Right forelimb (tissue), 1 donor: Measurements from ENCODE around the gene ELFN1.

Source experiments
- DNase-seq: peaks from one replicate; pipeline ENCODE4 v3.0.0-alpha.2; 2018

Gene ELFN1

DNA sequence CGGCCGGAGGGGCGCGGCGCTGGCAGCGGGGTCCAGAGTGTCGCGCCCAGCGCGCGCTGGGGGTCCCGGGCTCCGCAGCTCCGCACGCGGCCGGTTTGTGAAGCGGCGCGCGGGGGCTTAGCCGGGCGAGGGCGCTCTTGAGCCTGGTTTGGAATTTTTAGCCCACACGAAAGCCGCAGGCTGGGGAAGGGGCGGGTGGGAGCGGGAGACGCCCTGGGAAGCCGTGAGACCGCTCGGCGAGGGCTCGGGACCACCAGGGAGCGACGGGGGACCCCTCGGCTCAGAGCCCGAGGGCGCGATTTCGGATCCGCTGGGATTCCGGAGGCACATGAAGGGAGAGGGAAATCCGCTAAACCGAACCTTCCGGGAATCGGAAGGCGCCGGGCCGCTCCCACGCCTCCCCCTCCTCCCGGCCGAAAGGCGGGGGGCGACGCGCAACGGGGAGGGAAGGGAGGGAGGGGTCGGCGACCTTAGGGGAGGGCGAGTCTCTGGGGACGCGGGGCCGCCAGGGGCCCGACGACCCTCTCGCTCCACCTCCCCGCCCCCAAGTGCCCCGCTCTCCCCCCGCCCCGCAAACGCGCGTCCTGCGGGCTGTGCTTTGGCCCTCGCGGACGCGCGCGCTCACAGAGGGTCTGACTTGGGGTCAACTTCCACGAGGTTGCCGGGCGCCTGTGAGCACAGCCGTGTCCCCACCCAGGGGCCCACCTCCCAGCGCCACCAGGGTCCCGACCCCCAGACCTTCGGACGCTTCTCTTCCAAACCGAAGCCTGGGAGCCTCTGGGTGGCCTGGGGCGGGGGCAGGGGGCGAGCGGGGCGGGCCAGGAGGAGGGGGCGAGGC is 5.1 kb upstream of the ELFN1 start:
- peak; percentile 94 for DNase-seq

GRCh38 chr7:1665549-1666316 is 4.3 kb upstream of the ELFN1 start:
- peak; percentile 58 for DNase-seq

- no peak for DNase-seq
Observed at GRCh38 chr7:1666317-1666822, 3.7 kb upstream of the ELFN1 start.

DNA sequence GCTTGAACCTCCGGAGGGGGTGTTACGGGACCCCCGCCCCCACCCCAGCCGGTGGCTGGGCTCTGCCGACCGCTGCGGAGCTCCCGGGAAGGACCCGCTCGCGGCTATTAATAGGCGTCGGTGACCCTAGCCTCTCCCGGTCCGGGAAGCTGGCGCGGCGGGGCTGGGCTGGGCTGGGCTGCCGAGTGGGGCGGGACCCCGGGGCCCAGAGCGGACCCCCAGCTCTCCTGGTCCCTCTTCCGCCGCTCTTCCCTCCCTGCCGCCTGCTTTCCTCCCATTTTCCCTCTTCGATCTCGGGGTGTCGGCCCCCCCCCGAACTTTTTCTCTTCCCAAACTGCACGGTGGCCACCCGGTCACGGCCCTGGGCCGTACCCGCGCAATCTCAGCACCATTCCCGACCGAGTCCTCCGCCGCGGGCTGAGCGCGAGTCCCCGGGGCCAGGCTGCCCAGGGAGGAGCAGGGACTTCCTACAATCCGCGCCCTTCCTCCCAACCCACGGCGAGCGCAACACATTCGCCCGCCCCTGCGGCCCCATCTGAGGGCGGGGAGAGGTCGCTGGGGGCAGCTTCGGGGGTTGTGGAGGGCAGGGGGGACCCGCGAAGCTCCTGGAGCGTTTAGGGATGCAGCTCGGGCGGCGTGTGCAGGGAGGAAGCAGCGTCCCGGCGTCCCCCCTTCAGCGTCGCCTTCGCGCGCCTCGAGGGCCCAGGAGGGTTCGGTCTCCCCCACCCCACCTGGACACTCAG is 3.1 kb upstream of the ELFN1 start:
- peak; percentile 56 for DNase-seq

GRCh38 chr7:1667566-1668395 is 2.3 kb upstream of the ELFN1 start:
- peak; percentile 58 for DNase-seq

DNA sequence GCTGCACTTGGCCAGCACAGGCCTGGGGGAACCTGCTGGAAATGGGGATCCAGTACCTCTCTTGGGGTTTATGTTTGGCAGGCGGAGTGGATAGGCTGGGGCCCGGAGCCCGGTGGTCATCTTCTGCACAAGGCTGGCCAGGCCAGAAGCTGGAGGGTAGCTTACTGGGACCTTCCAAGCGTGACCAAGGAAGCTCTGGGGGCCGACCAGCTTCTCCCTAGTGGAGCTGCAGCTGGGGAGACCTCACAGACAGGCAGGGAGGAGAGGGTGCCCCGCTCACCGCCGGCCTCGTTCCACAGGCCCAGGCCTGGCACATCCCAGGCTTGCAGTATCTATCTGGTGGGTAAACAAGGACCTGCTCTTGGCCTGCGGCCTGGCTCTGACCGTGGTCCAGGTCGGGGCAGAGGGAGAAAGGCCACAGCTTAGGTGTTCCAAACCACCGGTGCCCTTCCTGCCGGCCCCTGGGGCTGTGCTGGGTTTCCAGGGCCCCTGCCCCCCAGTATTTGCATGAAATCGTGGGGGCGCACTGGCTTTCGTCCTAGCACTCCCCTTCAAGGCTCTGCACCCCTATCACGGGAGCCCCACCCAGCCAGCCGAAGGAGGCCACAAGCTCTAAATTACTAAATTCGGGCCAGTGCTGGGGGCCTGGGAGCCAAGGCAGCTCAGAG is 1.5 kb upstream of the ELFN1 start:
- DNase-seq = peak; percentile 52

GRCh38 chr7:1669064-1669951 is 769 bp upstream of the ELFN1 start:
- peak; percentile 57 for DNase-seq

GRCh38 chr7:1670894-1671593 is 967 bp downstream of the ELFN1 start:
- DNase-seq = peak; percentile 44

DNA sequence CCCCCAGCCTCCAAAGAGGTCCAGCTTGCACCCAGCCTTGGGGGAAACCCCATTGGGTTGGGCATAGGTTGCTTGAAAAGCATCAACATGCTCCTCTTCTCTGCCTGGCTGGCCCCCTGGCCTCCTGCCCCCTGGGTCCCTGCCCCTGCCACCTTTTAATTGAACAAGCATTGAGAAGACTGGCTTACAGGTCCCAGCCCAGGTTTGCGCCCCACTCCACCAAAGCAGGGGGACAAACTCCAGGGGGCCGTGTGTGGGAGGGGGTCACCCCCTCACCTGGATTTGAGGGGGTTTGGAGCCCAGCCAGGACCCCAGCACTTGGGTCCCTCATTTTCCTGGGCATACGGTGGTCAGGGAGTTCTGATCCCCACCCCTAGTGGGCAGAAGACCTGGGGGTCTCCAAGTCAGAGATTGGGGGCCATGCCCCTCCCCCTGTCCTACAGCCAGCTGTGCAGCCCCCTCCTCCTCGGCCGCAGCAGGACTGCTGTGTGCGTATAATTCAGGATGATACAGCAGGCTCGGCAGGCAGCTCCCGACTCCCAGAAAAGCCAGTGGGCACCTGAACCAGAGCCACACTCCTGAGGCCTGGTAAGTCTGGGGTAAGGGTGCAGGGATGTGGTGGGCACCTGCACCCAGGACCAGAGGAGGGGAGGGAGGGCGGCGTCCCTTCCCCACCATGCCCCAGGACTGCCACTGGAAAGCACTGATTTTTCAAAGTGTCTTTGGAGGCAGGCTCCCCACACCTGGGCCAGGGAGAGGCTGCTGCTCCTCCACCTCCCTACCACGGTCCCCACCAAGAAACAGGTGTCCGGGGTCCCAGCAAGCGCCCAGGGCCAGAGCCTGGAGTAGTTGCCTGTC is 1.7 kb downstream of the ELFN1 start:
- peak; percentile 35 for DNase-seq

DNA sequence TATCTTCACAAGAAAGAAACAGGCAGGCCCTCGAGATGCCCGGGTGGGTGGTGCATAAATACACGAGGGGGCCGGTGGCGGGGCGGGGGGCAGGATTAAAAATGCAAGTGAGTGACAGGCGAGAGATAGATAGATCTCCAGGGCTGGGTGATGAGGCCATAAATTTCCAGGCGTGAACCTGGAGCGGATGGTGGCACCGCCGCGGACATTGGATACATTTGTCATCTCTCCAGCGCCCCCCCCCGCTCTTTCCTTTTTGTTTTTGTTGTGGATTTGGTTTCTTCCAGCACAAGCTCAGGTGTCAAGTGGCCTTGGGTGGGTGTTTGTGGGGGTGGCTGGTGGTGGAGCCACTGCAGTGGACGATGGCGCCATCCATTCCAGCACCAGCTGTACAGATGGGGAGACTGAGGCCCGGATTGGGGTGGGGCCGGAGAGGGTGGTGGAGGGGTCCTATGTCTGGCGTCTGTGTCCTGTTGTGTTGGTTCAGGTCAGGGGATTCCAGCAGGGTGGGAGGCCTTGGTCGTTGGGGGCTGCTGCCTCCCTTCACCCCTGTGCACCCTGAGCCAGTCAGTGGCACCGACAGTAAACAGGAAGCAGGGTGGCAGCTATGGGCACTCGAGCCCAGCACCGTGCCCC is 2.9 kb downstream of the ELFN1 start:
- DNase-seq = peak; percentile 39

- no peak for DNase-seq
Observed at GRCh38 chr7:1673581-1674118, 3.6 kb downstream of the ELFN1 start.

GRCh38 chr7:1674161-1675035 is 4.3 kb downstream of the ELFN1 start:
- no peak for DNase-seq

GRCh38 chr7:1675036-1675671 is 5.1 kb downstream of the ELFN1 start:
- DNase-seq = no peak

DNA sequence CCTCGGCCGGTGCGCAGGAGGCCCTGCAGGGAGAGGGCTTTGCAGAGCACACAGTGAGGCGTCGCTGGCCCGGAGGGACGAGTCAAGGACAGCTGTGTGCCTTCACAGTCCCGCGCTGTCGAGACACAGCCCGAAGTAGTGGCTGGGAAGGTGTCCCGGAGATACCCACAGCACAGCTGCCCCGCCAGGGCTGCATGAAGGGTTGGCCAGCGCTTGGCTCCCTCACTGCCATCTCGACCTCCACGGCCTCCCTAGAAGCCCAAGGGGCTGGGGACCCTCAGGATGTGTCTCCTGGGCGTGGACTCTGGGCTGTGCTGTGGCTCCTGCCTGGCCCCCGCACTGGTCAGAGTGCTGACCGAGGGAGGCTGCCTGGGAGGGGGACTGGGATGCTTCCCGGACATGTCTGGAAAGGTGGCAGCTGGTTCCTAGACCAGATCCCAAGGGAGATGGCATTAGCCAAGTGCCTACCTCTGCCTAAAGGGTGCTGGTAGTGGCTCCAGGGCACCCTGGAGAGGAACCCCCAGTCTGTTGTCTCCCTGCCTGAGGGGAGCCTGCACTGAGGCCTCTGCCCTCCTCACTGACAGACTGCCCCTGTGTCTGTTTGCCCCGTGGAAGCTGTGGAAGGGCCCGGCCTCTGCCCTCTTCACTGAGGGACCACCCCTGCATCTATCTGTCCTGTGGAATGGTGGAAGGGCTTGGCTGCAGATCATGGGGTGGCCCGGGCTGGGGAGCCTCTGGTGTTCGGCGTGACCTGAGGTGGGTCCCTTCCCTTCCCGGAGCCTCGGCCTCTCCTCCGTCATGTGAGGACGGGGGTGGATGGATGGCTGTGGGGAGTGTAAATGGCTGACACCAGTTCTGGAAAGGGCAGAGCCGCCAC is 5.8 kb downstream of the ELFN1 start:
- DNase-seq = peak; percentile 31

GRCh38 chr7:1676550-1677078 is 6.5 kb downstream of the ELFN1 start:
- DNase-seq = no peak
